Activated T-cell treated with anti-CD3 and anti-CD28 coated beads for 4 hours (primary cell): ENCODE results near the gene SPRED3.
"Not testable (repeated sequence)": the region's sequence is repeated elsewhere in the genome, so short reads cannot be mapped to it uniquely, and the experiment has no call there.

Experiments used
- DNase-seq: peaks from one replicate; pipeline ENCODE4 v3.0.0-alpha.2; 2020

The SPRED3 gene

DNA sequence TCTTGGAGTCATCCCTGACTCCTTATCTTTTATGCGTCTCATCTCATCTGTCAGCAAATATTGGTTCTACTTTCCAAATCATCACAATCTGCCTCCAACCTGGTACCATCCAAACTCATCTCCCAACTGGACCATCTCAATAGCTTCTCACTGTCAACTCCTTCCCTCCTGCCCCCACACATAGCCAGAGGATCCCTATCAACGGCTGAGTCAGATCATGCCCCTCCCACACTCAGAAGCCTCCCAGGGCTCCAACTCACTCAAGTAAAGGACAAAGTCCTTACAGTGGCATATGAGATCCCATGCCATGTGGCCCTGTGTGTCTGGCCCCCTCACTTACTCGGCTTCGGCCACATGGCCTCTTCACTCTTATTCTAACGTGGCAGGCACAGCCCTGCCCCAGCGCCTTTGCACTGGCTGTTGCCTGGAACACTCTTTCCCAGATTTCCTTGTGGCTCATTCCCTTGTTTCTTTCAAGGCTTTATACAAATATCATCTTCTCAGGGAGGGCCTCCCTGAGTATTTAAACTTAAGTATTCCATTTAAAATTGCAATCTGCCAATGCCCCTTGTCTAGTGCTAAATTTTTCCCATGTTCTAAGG is 4.3 kb downstream of the SPRED3 start:
- DNase-seq: no peak

DNA sequence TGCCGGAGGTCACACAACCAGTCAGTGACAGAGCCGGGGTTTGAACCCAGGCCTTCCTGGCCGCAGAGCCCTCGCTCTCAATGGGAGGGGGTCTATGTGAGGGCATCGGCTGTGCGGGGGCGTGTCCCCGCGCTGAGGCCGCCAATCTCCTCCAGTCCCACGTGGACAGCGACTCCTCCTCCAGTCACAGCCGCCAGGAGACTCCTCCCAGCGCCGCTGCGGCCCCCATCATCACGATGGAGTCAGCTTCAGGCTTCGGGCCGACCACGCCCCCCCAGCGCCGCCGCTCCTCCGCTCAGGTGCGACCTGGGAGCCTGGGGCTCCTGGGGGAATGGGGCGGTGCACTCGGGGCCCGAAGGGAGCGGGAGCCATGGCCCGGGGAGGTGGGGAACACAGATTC is 6.0 kb downstream of the SPRED3 start:
- peak; percentile 52 for DNase-seq

DNA sequence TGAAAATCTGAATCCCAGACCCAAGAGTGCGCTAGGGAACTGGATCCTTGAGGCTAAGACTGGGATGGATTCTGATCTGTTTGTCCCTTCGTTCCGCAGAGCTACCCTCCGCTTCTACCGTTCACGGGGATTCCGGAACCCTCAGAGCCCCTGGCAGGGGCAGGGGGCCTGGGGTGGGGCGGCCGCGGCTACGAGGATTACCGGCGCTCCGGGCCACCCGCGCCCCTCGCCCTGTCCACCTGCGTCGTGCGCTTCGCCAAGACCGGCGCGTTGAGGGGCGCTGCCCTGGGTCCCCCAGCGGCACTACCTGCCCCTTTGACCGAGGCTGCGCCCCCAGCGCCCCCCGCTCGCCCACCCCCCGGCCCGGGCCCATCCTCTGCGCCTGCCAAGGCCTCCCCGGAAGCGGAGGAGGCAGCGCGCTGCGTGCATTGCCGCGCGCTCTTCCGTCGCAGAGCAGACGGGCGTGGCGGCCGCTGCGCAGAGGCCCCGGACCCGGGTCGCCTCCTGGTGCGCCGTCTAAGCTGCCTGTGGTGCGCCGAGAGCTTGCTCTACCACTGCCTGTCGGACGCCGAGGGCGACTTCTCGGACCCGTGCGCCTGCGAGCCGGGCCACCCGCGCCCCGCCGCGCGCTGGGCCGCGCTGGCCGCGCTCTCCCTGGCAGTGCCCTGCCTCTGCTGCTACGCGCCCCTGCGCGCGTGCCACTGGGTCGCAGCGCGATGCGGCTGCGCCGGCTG is 7.1 kb downstream of the SPRED3 start:
- DNase-seq: no peak

GRCh38 chr19:38399081-38399480 is 10.6 kb downstream of the SPRED3 start:
- no peak for DNase-seq

DNA sequence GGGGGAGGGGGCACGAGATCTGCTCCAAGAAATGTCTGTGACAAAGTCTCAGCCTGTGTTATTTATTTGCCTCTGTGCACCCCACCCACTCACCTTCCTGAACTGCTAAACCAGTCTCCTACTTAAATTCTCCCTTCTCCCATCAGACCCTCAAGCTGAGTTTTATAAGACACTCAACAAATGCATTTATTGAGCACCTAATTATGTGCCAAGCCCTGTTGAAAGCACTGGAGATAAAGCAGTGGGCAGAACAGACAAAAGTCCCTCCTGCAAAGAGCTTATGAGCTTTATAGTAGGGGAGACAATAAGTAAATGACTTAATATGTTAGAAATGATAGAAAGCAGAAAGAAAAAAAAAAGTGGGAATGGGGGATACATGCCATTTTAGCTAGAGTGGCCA is 11.0 kb downstream of the SPRED3 start:
- no peak for DNase-seq

GRCh38 chr19:38400361-38400760 is 11.9 kb downstream of the SPRED3 start:
- DNase-seq: no peak

DNA sequence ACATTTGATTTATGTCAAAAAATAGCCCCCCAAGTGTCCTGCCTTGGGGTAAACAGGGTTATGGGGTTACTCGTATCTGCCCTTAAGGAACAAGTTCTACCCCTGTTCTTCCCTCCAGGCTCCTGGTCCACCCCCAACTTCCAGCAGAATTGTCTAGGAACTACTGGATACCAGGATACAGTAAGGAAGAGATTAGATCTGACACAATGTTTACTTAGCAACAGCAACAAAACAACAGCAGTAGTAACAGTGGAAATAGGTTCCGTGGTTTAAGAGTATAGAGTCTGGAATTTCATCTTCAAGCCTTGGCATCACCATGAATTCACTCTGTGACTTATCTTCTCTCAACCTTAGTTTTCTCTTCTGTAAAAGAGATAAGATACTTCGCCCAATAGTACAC is 12.7 kb downstream of the SPRED3 start:
- no peak for DNase-seq

DNA sequence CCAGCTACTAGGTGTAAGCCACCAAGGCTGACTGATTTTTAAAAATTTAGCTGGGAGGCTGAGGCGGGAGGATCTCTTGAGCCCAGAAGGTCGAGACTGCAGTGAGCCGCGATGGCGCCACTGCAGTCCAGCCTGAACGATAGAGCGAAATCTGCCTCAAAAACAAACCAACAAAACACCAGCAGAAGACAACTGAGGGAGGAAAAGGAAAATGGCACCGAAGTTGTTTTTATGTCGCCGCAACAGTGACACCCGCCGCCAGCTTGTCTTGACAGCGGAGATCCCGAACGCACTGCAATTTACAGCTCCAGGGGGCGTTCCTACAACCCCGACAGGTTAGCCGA is 14.1 kb downstream of the SPRED3 start:
- DNase-seq: no peak

DNA sequence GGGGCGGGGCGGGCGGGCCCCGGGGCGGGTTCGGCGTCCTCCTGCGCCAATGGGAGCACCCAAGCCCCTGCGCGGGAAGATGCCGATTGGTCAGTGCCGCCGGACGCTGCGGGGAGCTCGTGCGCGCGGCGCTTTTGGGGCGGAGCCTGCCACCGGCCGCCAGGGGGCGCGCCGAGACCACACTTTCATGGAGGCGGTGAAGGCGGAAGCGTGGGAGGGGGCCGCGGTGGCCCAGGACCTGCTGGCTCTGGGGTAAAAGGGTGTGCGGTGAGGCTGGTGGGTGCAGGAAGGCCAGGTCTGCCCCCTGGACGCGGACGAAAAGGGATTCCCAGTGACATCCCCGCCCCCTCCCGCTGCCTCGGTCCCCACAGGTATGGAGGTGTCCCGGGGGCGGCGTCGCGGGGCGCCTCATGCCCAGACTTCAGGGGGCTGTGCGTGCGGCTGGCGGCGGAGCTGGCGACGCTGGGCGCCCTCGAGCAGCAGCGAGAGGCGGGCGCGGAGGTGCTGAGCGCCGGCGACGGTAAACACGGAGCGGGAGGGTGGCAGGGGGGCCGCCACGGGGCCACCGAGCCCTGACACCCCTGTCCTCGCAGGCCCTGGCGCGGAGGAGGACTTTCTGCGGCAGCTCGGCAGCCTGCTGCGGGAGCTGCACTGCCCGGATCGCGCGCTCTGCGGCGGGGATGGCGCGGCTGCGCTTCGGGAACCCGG is 14.6 kb downstream of the SPRED3 start, which contains the start of gene FAM98C:
FAM98C (plus strand) TSS at position 127 of the 708 bp plus-strand sequence; CDS start at position 188, 61 bp downstream.
- DNase-seq: peak; percentile 96

GRCh38 chr19:38404858-38405257 is 16.4 kb downstream of the SPRED3 start:
- no peak for DNase-seq

GRCh38 chr19:38405276-38405675 is 16.8 kb downstream of the SPRED3 start:
- DNase-seq: no peak

- no peak for DNase-seq
These were observed 21.2 kb downstream of the SPRED3 start for GRCh38 chr19:38409631-38410133.

GRCh38 chr19:38410407-38410806 is 21.9 kb downstream of the SPRED3 start:
- not testable (repeated sequence) for DNase-seq

DNA sequence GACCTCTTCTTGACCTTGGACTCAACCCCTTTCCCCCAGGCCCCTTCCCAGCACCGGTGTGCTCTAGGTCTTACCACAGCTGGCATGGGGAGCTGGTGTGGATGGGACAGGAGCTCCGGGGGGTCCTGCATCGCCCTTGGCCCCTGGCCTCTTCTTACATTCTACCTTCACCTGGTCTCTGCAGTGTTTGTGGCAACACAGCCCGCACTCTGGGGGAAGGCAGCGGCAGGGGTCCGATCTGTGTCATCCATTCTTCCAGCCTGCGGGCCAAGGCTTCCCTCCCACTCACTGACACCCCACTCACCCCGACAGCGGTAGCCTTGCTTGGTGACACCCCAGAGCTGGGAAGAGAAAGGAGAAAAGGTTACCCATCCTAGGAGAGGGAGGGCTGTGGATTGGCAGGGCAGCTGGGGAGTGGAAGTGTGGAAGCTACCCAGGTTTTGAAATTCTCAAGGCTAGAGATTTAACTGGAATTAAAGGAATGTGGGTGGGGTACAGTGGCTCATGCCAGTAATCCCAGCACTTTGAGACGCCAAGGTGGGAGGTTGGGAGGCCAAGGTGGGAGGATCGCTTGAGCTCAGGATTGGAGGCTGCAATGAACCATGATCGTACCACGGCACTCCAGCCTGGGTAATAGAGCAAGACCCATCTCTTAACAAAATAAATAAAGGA is 22.7 kb downstream of the SPRED3 start:
- no peak for DNase-seq

GRCh38 chr19:38411898-38412297 is 23.4 kb downstream of the SPRED3 start:
- not testable (repeated sequence) for DNase-seq

GRCh38 chr19:38412491-38412890 is 24.0 kb downstream of the SPRED3 start:
- no peak for DNase-seq

GRCh38 chr19:38412961-38413360 is 24.5 kb downstream of the SPRED3 start:
- DNase-seq: no peak

DNA sequence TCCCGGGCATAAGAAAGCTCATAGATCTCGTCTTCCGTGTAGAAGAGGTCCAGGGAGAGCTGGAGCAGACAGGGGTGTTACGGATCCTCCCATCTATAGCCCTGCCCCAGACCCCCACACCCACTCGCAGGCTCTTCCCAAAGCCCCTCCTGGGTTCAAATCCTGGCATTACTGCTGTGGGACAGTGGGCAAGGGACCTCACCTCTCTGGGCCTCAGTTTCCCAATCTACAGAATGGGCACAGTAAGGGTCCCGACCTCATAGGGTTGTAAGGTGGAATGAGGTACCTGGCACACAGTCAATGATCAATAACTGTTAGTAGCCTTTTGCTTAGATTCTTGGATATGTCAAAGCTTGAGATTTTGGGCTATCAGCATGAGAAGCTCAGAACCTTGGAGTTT is 24.9 kb downstream of the SPRED3 start:
- DNase-seq: no peak

DNA sequence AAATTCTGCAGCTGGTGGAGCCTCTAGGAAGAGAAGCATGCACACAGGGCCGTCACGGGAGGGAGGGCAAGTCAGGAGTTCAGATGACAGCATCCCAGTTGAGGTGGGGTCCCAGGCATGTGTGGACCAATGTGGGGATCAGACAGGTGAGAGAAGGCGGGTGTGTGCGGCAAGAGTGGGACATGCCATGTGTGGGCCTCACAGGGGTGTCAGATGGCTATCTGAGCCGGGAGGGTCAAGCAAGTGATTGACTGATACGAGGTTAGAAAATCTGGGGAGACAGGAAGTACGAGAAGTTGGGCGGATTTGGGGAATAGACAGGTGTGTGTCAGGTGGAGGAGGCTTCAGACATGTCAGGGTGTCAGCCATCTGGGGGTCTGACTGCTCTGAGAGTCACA is 28.6 kb downstream of the SPRED3 start:
- DNase-seq: no peak

GRCh38 chr19:38417544-38418506 is 29.3 kb downstream of the SPRED3 start:
- no peak for DNase-seq

- DNase-seq: no peak
These were observed 32.4 kb downstream of the SPRED3 start for GRCh38 chr19:38420935-38421334.

DNA sequence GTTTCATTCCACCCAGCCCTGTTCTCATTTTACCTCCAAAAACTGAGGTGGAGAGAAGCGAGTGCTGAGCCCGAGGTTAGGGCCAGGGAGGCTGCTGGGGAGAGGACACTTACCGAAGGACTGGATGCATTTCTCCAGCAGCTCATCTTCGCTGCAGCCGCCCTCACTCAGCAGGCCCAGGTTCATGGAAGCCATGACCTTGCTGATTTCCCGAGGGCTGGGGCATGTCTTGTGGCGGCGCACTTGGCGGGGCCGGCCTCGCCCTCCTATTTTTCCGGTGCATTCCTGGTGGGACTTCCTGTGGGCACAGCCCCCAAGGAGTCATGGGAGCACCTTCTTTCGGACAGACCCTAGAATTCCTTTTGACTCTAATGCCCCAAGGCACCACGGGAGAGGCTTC is 33.4 kb downstream of the SPRED3 start:
- DNase-seq: no peak
